Stimulated activated CD4-positive, alpha-beta T cell treated with anti-CD3 and anti-CD28 coated beads, TNF-alpha, amount 100 ng/mL, for 1 hour (primary cell): ENCODE measurements around the gene GPHN.
"Not testable (repeated sequence)": the region's sequence is repeated elsewhere in the genome, so short reads cannot be mapped to it uniquely, and the experiment has no call there.

Experiments
- DNase-seq, 3 donors: peaks; one replicate each; pipeline ENCODE4 v3.0.0-alpha.2; 2020; ENCODE audit warnings: low read depth in 3 of 3, low spot score in 1 of 3

Gene GPHN

GRCh38 chr14:66758031-66758613 lies 250.2 kb downstream of the GPHN start:
- DNase-seq, result no peak

- DNase-seq, result no peak
These were observed 264.2 kb downstream of the GPHN start for GRCh38 chr14:66772146-66772545.

- DNase-seq, result no peak
These were observed 274.9 kb downstream of the GPHN start for GRCh38 chr14:66782853-66783252.

GRCh38 chr14:66790101-66790500 lies 282.2 kb downstream of the GPHN start:
- no peak for DNase-seq

- DNase-seq, result no peak
These were observed 295.0 kb downstream of the GPHN start for GRCh38 chr14:66802962-66803361.

GRCh38 chr14:66804141-66804540 lies 296.2 kb downstream of the GPHN start:
- DNase-seq, result no peak

- no peak for DNase-seq
These were observed 305.7 kb downstream of the GPHN start for GRCh38 chr14:66813636-66814035.

GRCh38 chr14:66815687-66816086 lies 307.7 kb downstream of the GPHN start:
- no peak for DNase-seq

GRCh38 chr14:66824251-66824650 lies 316.3 kb downstream of the GPHN start:
- DNase-seq, result no peak

- DNase-seq, result no peak
These were observed 319.2 kb downstream of the GPHN start for GRCh38 chr14:66827182-66827581.

- no peak for DNase-seq
These were observed 323.2 kb downstream of the GPHN start for GRCh38 chr14:66831173-66831572.

- DNase-seq, result no peak
These were observed 325.9 kb downstream of the GPHN start for GRCh38 chr14:66833816-66834215.

GRCh38 chr14:66837436-66837835 lies 329.5 kb downstream of the GPHN start:
- DNase-seq, result not testable (repeated sequence)

GRCh38 chr14:66842911-66843512 lies 335.1 kb downstream of the GPHN start:
- DNase-seq, result no peak

GRCh38 chr14:66850258-66850888 lies 342.4 kb downstream of the GPHN start:
- DNase-seq, result no peak

- DNase-seq, result no peak
These were observed 345.4 kb downstream of the GPHN start for GRCh38 chr14:66853311-66853710.

- DNase-seq, result no peak
These were observed 349.9 kb downstream of the GPHN start for GRCh38 chr14:66857867-66858266.

- no peak for DNase-seq
These were observed 351.2 kb downstream of the GPHN start for GRCh38 chr14:66859063-66859671.

- DNase-seq, result no peak
These were observed 373.6 kb downstream of the GPHN start for GRCh38 chr14:66881596-66881995.

- DNase-seq, result no peak
These were observed 376.2 kb downstream of the GPHN start for GRCh38 chr14:66884149-66884548.

GRCh38 chr14:66900719-66901118 lies 392.8 kb downstream of the GPHN start:
- DNase-seq, result no peak

- DNase-seq, result no peak
These were observed 402.4 kb downstream of the GPHN start for GRCh38 chr14:66910311-66910840.
